K562 (cell line): ENCODE measurements around the gene ZNF689. TPM values are rescaled to one million over a fixed set of nuclear protein-coding genes. Genes with fewer than 3 reads are reported as not detected.

Source experiments
- ASH1L ChIP-seq: fragments of 450-650 bp; IDR thresholded peaks from 2 replicates; pipeline ENCODE4 v1.6.1; 2018; ENCODE audit warnings: borderline replicate concordance, mild to moderate bottlenecking, low read depth; ENCODE audit not compliant: partially characterized antibody
- CC2D1A ChIP-seq: fragments of 450-650 bp; IDR thresholded peaks from 2 replicates; pipeline ENCODE4 v1.6.1; 2017; ENCODE audit warnings: mild to moderate bottlenecking
- DDX20 ChIP-seq: fragments of 450-650 bp; IDR thresholded peaks from 2 replicates; pipeline ENCODE4 v1.6.1; 2016; ENCODE audit warnings: missing genetic modification characterization, low read depth, mild to moderate bottlenecking, missing compliant biosample characterization, moderate library complexity
- EP400 ChIP-seq: fragments of 450-650 bp; IDR thresholded peaks from 2 replicates; pipeline ENCODE4 v1.6.1; 2017; ENCODE audit warnings: antibody characterized with exemption, mild to moderate bottlenecking, moderate library complexity
- ETV1 ChIP-seq: fragments of 450-650 bp; conservative IDR thresholded peaks from 2 replicates; pipeline ENCODE4 v1.6.1; 2016; ENCODE audit warnings: missing genetic modification characterization, control low read depth, low read depth, missing compliant biosample characterization
- GABPB2 ChIP-seq: fragments of 250-450 bp; sonication (Bioruptor Pico); conservative IDR thresholded peaks from 2 replicates; pipeline ENCODE4 v1.5.1; 2021; ENCODE audit warnings: mild to moderate bottlenecking
- ILK ChIP-seq: fragments of 450-650 bp; IDR thresholded peaks from 2 replicates; pipeline ENCODE4 v1.6.1; 2016; ENCODE audit warnings: missing genetic modification characterization, low read depth, mild to moderate bottlenecking, missing compliant biosample characterization, moderate library complexity, borderline replicate concordance
- KLF6 ChIP-seq: fragments of 250-450 bp; sonication (Bioruptor Pico); IDR thresholded peaks from 2 replicates; pipeline ENCODE4 v1.4.0; 2020; ENCODE audit warnings: mild to moderate bottlenecking, moderate library complexity, borderline replicate concordance
- L3MBTL2 ChIP-seq: fragments of 450-650 bp; IDR thresholded peaks from 2 replicates; pipeline ENCODE4 v1.6.1; 2016; ENCODE audit warnings: mild to moderate bottlenecking, moderate library complexity
- MCM2 ChIP-seq: fragments of 450-650 bp; IDR thresholded peaks from 2 replicates; pipeline ENCODE4 v1.6.1; 2017; ENCODE audit warnings: low read depth, mild to moderate bottlenecking
- NR2C2 ChIP-seq, 2 experiments: fragments of 200-800 bp in 1 of 2; sonication (Bioruptor generic) in 1 of 2; sonication (generic) in 1 of 2; formaldehyde crosslinking in 1 of 2; IDR thresholded peaks; 2 replicates each; pipeline versions ENCODE4 v1.6.1 to v1.8.0; 2016 to 2022; ENCODE audit warnings: mild to moderate bottlenecking in 1 of 2, missing compliant biosample characterization in 1 of 2, missing genetic modification characterization in 1 of 2, missing genetic modification reagents in 1 of 2
- PHB ChIP-seq: fragments of 250-450 bp; sonication (Bioruptor Pico); IDR thresholded peaks from 2 replicates; pipeline ENCODE4 v1.5.0; 2021
- RFX7 ChIP-seq: fragments of 250-450 bp; sonication (Bioruptor Pico); IDR thresholded peaks from 2 replicates; pipeline ENCODE4 v1.5.1; 2021; ENCODE audit warnings: mild to moderate bottlenecking
- ZNF695 ChIP-seq: fragments of 450-650 bp; formaldehyde crosslinking; IDR thresholded peaks from 2 replicates; pipeline ENCODE4 v1.4.0; 2020; ENCODE audit warnings: mild to moderate bottlenecking, moderate library complexity
- ZNF830 ChIP-seq: fragments of 250-450 bp; sonication (Bioruptor Pico); IDR thresholded peaks from 2 replicates; pipeline ENCODE4 v1.5.0; 2021; ENCODE audit warnings: mild to moderate bottlenecking
- polyA plus RNA-seq, 8 experiments: library from polyadenylated mRNA; depleted of rRNA in 4 of 8; stranded (reverse) in 5 of 8; unstranded in 3 of 8; fragments of >200 nt; fragmentation: Nextera tagmentation in 2 of 8; fragmentation: Illumina TruSeq in 1 of 8; extraction: Ambion mirVana in 2 of 8; extraction: Trizol in 1 of 8; gene quantifications; 2 replicates each; pipeline versions ENCODE4 v1.2.1 to v1.2.3, GENCODE V29; 2011 to 2014; ENCODE audit warnings: inconsistent platforms in 1 of 8, missing spikeins in 1 of 8
- total RNA-seq, 7 experiments: library from RNA; depleted of rRNA in 6 of 7; stranded (reverse); fragments of >200 nt in 6 of 7; fragmentation: Illumina TruSeq in 2 of 7; extraction: Trizol in 2 of 7; gene quantifications; 2 replicates each; pipeline versions ENCODE4 v1.2.1 to v1.2.3, GENCODE V29; 2011 to 2021; ENCODE audit warnings: low replicate concordance in 1 of 7
- TF ChIP-seq, protein P1 (sequence below), 2 experiments: IDR thresholded peaks; 2 replicates each; pipeline ENCODE4 v1.6.1; 2011; ENCODE audit warnings: borderline replicate concordance in 1 of 2, control low read depth in 1 of 2, low read depth in 1 of 2, low read length in 1 of 2, mild to moderate bottlenecking in 1 of 2, mixed read lengths in 1 of 2, moderate library complexity in 1 of 2; ENCODE audit not compliant: insufficient read depth in 1 of 2, insufficient read length in 1 of 2, poor library complexity in 1 of 2, severe bottlenecking in 1 of 2; ENCODE audit errors: extremely low read depth in 1 of 2
- TF ChIP-seq, protein P2 (sequence below): IDR thresholded peaks from 2 replicates; pipeline ENCODE4 v1.6.1; 2011; ENCODE audit warnings: borderline replicate concordance, low read depth, mild to moderate bottlenecking, moderate library complexity, low read length; ENCODE audit not compliant: insufficient read depth, poor library complexity, severe bottlenecking
- TF ChIP-seq, protein P3 (sequence below): fragments of 450-650 bp; formaldehyde crosslinking; IDR thresholded peaks from 2 replicates; pipeline ENCODE4 v1.4.0; 2020; ENCODE audit warnings: mild to moderate bottlenecking, mixed read lengths
- TF ChIP-seq, protein P4 (sequence below): fragments of 250-450 bp; sonication (Bioruptor Pico); IDR thresholded peaks from 2 replicates; pipeline ENCODE4 v1.9.0; 2021; ENCODE audit warnings: mild to moderate bottlenecking
- TF ChIP-seq, protein P5 (sequence below): fragments of 200-800 bp; sonication (Bioruptor generic); IDR thresholded peaks from 2 replicates; pipeline ENCODE4 v1.6.1; 2017; ENCODE audit warnings: missing genetic modification characterization, missing compliant biosample characterization

The ZNF689 gene
- total and polyA plus RNA-seq, 9 of the 15 experiments (the other 6 are each of a cell fraction or from before 2014, with no cell fraction given), result 5.4 to 15.4 (median 10.8) TPM

DNA sequence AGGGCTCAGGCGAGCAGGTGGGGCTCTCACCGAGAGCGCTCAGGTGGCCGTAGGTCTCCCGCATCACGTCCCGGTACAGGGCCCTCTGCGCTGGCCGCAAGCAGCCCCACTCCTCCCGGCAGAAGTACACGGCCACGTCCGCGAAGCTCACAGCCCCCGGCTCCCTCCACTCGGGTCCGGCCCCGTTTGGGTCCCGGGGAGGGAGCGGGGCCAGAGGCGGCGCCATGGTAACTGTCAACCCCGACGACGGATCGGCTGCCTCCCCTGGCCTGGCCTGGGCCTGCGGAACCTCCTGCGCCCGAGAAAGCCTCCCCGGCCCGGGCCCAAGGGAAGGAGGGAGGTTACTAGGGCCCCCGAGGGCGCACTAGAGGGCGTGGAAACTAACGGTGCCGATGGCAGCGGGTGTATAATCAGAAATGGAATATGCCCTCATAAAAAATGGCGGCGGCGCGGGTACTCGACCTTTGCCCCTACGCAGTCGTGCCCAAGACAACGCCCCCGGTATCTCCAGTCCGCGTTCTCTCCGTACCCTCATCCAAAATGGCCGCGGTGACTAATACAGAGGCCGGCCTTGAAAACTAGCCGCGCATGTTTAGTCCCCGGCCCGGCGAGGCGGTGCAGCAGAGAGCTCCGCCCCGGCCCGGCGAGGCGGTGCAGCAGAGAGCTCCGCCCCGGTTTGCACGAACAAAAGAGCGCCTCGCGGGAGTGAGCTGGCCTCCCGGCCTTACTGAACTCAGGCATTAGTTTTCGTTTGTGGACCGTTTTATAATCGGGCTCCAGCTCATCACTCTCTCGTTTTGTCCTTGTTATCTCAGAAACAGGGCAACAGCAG lies 52.0 kb downstream of the ZNF689 start, which contains the start of gene ZNF764 (continued):
- TF ChIP-seq, protein P1, sequence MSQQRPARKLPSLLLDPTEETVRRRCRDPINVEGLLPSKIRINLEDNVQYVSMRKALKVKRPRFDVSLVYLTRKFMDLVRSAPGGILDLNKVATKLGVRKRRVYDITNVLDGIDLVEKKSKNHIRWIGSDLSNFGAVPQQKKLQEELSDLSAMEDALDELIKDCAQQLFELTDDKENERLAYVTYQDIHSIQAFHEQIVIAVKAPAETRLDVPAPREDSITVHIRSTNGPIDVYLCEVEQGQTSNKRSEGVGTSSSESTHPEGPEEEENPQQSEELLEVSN (IDR thresholded peaks at IDR 0.05; ENCODE audit: borderline replicate concordance in 1 of 2, extremely low read depth in 1 of 2, insufficient read depth in 1 of 2, insufficient read length in 1 of 2, low read depth in 1 of 2, low read length in 1 of 2, poor library complexity in 1 of 2, severe bottlenecking in 1 of 2), result peak in 1 of 2 experiments; percentile 39
- TF ChIP-seq, protein P2, sequence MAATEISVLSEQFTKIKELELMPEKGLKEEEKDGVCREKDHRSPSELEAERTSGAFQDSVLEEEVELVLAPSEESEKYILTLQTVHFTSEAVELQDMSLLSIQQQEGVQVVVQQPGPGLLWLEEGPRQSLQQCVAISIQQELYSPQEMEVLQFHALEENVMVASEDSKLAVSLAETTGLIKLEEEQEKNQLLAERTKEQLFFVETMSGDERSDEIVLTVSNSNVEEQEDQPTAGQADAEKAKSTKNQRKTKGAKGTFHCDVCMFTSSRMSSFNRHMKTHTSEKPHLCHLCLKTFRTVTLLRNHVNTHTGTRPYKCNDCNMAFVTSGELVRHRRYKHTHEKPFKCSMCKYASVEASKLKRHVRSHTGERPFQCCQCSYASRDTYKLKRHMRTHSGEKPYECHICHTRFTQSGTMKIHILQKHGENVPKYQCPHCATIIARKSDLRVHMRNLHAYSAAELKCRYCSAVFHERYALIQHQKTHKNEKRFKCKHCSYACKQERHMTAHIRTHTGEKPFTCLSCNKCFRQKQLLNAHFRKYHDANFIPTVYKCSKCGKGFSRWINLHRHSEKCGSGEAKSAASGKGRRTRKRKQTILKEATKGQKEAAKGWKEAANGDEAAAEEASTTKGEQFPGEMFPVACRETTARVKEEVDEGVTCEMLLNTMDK, result no peak
- TF ChIP-seq EP400 (peak; percentile 88), MCM2 (no peak), ZNF695 (CRISPR knock-in tag) (no peak), CC2D1A (no peak), GABPB2 (CRISPR knock-in tag) (no peak), L3MBTL2 (peak; percentile 72), ILK (tag) (no peak), DDX20 (tag) (no peak), ETV1 (tag) (0 out of 2 replicates have a peak, but pooled peaks have one; percentile 10), KLF6 (CRISPR knock-in tag) (peak; percentile 35; the same call in 1 of the 2 replicates), RFX7 (CRISPR knock-in tag) (no peak), NR2C2 (CRISPR knock-in tag; IDR thresholded peaks at IDR 0.05) (peak; percentile 95), NR2C2 (tag; IDR thresholded peaks at IDR 0.05) (peak; percentile 100), ZNF830 (CRISPR knock-in tag) (no peak), PHB (peak; percentile 94), ASH1L (no peak)
- TF ChIP-seq, protein P3, sequence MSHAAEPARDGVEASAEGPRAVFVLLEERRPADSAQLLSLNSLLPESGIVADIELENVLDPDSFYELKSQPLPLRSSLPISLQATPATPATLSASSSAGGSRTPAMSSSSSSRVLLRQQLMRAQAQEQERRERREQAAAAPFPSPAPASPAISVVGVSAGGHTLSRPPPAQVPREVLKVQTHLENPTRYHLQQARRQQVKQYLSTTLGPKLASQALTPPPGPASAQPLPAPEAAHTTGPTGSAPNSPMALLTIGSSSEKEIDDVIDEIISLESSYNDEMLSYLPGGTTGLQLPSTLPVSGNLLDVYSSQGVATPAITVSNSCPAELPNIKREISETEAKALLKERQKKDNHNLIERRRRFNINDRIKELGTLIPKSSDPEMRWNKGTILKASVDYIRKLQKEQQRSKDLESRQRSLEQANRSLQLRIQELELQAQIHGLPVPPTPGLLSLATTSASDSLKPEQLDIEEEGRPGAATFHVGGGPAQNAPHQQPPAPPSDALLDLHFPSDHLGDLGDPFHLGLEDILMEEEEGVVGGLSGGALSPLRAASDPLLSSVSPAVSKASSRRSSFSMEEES (CRISPR knock-in tag), result no peak
- TF ChIP-seq, protein P4, sequence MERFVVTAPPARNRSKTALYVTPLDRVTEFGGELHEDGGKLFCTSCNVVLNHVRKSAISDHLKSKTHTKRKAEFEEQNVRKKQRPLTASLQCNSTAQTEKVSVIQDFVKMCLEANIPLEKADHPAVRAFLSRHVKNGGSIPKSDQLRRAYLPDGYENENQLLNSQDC (CRISPR knock-in tag), result no peak
- TF ChIP-seq, protein P5, sequence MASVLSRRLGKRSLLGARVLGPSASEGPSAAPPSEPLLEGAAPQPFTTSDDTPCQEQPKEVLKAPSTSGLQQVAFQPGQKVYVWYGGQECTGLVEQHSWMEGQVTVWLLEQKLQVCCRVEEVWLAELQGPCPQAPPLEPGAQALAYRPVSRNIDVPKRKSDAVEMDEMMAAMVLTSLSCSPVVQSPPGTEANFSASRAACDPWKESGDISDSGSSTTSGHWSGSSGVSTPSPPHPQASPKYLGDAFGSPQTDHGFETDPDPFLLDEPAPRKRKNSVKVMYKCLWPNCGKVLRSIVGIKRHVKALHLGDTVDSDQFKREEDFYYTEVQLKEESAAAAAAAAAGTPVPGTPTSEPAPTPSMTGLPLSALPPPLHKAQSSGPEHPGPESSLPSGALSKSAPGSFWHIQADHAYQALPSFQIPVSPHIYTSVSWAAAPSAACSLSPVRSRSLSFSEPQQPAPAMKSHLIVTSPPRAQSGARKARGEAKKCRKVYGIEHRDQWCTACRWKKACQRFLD (CRISPR knock-in tag), result peak; percentile 80; the same call in 1 of the 2 replicates
